GM19193 (cell line): ENCODE measurements around the gene EPB41L2.

Experiments
- POLR2A ChIP-seq: IDR thresholded peaks from 4 replicates; pipeline ENCODE4 v1.6.1; 2011; ENCODE audit not compliant: insufficient read depth, insufficient read length; ENCODE audit errors: extremely low read depth

The EPB41L2 gene

DNA sequence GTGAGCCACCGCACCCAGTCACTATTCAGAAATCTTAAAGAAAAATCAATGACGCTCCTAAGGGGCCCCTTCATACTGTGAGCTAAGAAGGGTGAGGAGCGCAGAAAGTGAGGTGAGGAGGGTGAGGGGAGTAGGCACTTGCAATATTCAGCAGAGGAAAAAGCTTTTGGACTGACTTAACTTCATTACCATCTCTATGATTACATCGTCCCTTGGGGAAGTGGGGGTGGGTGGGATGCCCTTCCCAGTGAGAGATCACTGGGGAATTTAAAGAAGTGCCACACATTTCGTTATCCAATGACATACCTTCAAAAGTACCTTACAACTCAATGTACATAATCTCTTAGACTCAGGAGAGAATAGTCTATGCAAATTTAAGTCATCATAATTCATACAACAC lies 189.3 kb downstream of the EPB41L2 start:
- TF ChIP-seq POLR2A: no peak

DNA sequence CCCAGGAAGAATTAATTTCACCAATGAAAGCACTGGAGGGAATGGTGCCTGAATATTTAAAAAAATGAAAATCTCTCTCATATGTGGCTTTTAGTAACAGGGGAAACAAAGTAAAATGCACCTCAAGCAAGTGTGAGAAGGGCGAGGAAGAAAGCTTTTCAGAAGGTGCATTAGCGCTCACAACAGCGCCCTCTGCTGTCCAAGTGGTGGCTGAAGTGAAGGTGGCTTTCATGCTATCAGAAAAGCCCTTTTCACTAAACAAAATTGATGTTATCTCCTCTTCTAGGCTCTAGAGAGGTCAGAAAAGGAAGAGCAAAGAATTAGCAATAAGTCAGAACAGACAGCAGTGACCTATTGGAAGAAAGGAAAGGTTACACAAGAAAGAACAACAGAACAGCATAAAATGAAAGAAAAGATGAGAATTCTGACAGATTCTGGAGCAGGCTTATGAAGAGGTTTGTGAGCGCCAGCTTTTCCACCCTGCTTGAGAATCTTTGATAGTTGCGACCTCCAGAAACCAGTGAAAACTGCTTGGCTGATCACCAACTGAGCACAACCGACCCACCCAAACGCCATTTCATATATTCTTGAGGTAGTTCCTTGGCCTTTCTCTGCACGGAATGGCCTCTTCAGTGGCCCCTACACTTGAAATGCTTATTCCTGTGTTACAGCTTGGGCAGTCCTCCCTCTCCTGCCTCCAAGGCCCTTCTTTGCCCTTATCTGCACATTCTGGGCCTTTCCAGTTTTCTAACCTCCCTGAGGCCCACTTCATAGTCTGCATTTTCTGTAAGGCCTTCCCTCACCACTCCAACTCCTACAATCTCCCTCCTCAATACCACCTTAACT lies 190.6 kb downstream of the EPB41L2 start:
- TF ChIP-seq POLR2A: no peak

DNA sequence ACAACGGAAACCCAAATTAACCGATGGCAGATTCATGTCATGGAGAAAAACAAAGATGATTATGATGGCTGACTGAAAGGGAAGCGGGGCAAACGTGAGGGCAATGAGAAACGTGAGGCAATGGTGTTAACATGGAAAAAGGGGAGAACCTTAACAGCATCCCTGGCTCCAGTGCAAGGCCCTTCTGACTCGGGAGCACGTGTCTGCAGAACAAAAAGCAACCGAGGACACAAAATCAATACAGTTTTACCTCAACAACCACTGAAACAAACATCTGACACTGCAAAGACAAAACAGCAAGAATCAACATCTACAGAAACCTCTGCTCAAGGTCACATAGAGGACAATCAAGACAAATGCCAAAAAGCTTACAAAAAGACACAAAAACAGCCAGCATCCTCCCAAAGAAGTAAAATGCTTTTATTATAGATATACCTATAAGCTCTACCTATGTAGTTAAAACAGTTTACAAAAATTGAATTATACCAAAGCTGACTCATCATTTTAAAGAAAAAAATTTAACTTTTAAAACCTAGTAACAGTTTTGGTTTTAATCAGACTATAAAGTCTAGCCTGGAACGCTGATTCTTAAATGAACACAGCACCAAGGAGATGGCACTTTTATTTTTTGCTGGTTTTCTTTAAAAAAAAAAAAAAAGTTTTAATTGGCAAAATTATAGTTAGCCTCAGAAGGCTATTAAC lies 192.7 kb downstream of the EPB41L2 start:
- no peak for TF ChIP-seq POLR2A

DNA sequence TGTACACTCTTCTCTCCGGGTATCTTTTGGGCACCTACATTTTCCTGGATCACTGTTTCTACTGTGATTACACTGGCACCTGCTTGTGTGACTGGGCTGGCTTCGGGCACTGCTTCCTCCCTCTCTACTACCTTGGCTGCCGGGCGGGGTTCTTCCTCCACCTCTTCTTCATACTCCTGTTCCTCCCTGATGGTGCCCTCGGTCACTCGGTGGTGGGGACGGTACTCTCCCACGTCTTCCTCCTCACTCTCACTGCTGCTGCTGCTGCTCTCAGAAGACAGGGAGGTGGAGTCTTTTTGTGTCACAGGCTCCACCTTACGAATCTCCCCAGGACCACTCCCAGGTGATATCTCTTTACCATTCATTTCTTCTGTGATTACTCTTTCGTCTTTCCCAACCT lies 193.4 kb downstream of the EPB41L2 start:
- TF ChIP-seq POLR2A: no peak

DNA sequence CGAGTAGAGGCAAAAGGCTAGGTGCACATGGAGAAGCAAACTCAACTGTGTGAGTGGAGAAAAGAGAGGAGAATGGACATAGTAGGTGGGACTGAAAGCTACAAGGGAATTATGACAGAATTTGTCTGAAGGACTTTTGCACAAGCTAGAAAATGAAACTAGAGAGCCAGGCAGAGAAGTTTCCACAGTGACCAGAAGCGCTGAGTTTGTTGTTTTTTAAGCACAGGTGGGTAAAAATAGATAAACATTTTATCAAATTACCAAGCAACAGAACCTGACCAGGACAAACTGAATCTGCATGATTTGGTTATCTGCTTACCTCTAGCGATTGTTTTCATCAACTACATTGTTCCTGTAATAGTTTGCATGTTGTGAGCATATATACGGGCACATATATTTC lies 197.3 kb downstream of the EPB41L2 start:
- TF ChIP-seq POLR2A: no peak

DNA sequence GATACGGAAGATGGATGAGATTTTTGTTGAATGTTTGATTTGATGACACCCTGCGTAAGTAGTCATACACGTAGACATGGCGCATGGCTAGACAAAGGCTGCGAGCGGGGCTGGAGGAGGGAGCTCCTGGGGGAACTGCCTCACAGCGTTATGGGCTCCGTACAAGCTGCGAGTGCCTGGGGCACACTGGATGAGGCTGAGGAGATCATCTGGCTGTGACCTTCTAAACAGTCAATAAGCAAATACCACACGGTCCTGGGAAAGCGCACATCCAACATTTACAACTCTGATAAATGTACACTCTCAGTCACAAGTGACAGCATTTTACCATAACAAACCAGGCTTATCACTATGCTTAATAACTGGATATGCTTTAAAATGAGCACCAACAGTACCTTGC lies 198.7 kb downstream of the EPB41L2 start:
- TF ChIP-seq POLR2A: no peak

DNA sequence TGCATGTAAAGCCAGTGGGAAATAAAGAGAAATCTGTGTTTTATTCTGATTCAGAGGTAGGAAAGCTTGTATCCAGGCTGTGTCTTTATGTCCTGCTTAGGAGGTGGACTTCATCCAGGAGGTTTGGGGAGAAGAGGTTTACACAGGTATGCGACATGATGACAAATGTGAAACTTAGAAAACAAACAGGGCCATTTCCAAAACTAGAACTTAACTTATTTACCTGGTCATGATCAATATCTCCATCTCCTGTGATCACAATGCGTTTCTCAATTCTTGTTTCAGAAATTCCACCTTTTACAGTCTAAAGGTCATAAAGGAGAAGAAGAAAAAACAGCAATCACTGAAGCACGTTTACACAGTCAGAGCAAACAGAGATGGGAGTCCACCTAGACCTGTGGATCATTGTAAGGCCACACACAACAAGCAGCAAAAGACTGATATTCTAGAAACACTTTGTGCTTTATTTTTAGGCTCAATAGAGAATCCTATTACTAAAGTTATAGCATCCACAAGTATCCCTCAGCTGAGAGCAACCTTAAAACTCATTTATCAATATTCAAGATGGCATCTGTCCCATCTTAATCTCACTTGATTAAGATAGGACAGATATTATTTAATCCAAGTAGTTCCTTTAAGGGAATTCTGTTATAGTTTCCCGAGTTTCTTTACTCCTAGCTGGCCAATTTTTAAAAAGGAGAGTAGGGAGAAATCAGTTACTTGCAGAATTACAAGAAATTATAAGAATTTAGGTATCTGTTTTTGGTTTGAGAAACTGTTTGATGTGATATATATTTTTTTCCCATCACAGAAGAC lies 199.4 kb downstream of the EPB41L2 start:
- TF ChIP-seq POLR2A: no peak

DNA sequence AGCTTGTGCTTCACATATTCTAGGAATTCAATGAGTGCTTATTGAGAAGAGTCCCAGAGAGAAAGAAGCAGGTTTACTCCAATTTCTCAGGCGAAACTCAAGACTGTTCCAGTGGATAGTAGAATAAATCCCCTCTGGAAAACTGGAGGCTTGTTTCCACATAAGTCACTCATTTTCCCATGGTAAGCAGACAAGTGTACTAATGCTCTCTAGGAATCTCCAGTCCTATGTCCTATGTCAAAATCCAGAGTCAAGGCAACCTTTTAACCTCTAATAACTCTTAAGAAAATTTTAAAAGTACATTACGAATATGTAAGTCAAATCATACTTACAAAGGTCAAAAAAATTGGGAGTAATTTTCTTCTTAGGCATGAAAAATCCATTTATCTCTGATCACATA lies 200.7 kb downstream of the EPB41L2 start:
- no peak for TF ChIP-seq POLR2A

DNA sequence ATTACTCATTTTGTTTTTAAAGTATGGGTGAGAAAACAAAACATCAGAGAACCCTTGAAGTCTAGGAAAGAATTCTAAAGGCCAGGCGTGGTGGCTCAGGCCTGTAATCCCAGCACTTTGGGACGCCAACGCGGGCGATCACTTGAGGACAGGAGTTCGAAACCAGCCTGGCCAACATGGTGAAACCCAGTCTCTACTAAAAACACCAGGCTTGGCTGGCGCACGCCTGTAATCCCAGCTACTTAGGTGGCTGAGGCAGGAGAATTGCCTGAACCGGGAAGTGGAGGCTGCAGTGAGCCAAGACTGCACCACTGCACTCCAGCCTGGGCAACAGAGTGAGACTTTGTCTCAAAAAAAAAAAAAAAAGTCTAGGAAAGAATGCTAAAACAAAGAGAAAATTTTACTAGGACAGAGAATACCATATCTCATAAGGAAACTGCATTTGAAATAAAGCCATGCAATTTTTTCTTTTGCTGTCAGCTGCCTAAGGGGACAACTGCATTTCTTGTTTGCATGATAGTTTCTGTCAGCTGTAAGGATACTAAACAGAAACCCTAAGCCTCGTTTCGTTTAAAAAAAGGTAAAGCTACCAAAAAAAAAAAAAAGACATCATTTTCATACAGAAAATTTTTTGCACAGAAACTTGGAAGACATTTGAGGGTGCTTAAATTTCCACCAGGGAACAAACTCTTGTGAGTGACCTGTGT lies 203.7 kb downstream of the EPB41L2 start:
- no peak for TF ChIP-seq POLR2A

DNA sequence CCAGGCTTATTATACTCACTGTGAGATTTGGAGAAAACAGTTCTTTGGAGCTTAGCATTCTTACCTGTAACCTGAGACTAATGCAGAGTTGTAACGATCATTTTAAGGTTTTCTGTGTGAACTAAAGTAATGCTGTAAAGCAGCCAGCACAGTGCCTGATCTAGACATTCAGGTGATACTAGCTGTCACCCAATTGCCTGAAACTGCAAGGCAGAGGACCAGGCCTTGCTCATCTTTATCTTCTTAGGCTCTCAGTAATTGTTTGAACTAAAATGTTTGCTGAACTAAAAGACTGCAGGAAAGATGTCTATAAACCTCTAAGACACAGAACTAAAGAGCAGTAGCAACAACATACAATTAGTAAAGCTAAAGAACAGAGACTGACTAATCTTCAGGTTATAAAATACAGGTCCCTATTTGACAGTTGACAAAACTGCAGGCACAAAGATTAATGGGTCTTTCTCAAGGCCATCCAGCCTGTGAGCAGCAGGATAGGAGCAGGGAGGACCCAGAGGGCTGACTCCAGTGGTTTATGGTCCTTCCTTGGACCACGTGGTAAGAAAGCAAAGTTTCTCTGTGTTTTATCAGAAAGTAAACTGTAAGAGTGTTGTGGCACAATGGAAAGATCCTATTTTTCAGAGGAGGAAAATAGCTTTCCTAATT lies 204.4 kb downstream of the EPB41L2 start:
- no peak for TF ChIP-seq POLR2A

DNA sequence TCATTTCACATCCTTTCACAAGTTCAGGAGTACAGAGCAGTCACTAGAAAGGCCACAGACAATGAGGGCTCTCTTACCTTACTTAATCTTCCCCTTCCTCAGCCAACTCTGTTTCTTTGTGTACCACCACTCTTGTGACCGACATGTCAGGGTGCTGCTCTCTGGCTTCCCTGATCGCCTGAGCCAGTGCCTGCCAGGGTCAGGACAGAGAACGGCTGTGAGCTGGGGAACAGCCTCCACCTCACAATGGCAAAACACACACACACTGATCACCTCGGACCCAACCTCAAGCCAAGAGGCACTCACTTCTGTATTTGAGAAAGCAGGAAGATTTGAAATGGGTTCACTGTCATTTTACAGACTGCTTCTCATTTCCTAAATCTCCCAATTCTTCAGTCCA lies 205.0 kb downstream of the EPB41L2 start:
- TF ChIP-seq POLR2A: no peak

DNA sequence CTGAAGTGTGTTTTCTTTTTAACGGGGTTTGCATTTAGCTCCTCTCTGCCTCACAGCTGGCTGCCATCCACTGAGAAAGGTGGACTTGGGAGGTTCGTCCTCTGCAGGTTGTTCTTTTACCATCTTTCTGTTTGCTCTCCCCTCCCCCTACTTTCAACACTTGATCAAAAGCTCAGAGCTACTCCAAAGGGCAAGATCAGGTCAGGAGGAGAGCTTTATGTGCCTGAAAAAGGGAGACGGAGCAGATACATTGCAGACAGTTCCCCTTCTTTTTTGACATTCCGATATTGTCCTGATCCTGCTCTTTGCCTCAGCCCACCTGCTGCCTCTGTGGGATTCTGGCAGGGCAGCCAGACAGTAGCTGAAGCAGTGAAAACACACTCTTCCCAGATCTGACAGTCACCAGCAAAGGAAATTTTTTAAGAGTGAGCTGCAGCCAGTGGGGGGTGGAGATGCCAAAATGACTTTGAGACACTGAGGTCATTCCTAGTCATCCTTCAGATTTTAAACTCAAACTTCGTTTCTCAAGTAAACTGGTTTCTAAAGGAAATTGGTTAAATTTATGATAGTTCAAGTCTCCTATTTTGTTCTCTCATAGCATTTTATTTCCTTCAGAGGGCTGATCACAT lies 209.4 kb downstream of the EPB41L2 start:
- no peak for TF ChIP-seq POLR2A

DNA sequence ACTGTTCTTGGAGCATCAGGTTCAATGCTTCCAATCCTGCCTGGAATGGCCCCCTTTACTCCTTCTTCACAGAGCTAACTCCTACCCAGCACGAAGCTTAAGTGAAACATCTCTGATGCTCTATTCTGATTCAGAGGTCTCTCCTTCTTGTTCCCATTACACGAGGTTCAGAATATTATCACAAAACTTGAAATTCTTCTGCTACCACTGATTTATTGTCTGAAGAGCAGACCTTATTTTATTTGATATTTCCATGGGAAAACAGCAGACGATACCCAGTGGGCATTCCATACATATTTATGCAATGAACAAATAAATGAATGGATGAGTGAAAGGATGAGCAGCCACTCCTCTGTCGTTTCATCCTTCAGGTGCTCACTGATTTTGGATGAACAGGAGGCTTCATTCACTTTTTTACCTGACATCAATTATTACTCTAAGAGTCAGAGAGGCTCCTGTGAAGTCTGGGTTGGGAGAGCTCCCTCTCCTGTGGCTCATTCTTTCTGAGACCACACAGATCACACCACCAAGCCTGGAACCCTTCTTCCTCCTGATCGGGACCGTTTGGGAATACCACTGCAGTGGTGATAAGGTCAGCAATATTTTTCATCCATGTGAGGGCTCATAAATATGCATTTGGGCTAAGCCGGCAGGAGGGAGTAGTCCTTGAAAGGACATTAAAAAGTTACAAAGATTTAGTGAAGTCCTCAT lies 210.0 kb downstream of the EPB41L2 start:
- no peak for TF ChIP-seq POLR2A

DNA sequence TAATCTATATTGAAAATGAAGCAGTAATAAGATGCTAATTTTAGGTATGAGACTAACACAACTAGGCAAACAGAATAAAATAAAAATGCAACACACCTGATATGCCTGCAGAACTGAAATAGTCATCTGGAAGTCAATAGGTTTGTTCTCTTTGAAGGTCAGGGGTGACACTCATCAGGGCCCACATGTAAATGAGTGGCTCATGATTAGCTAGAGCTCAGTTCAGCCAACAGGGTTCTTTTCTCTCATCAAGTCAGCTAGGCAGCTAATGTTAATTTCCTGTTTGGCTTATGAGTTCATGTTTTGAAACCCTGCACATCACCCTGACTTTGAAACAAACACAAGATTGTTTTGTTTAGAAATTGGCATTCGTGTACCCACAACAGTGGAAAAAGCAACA lies 212.0 kb downstream of the EPB41L2 start:
- no peak for TF ChIP-seq POLR2A

DNA sequence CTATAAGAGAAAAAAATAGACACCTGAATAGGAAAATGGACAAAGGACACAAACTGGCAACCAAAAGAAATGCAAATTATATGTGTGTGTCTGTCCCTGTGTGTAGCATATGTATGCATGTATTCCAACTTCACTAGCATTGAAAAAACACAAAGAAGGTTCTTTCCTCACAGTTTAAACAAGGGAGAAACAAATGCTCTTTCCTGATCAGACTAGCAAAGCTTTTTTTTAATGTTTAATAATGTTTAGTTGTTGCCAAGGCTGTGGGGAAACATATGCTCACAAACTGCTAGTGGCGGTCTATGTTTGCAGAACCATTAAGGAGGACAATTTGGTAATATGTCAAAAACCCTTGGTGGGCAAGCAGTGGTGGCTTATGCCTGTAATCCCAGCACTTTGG lies 213.5 kb downstream of the EPB41L2 start:
- no peak for TF ChIP-seq POLR2A
